Measurements from ENCODE around the gene RIMBP3C. TPM values are rescaled to one million over a fixed set of nuclear protein-coding genes. Genes with fewer than 3 reads are reported as not detected.
"Not testable (repeated sequence)": the region's sequence is repeated elsewhere in the genome, so short reads cannot be mapped to it uniquely, and the experiment has no call there.

The RIMBP3C gene
- total RNA-seq, 1 donor from 2014 or later = under 0.01 TPM

DNA sequence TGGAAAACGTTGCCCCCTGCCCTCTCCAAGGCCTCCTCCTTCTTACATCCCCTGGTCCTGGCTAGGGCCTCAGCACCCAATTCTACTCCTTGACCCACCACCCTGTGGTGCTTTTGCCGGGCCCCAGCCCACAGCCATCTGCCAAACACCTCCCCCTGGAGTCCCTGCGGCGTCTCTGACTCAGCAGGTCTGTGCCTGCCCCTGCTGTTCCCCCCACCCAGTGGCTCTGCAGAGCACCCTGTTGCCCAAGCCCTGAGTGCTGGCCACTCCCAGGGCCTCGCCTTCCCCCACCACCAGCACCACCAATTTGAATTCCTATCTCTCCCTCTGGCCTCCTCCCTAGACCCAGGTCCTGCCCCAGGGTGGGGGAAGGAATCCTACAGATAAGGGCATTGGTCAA, 19.7 kb downstream of the RIMBP3C start:
- not testable (repeated sequence) for DNase-seq (ENCODE audit: low read depth)

GRCh38 chr22:21526705-21527500, 24.4 kb downstream of the RIMBP3C start:
- DNase-seq (ENCODE audit: low read depth) = not testable (repeated sequence)

- not testable (repeated sequence) for DNase-seq (ENCODE audit: low read depth)
Measured at GRCh38 chr22:21516970-21517764, 34.1 kb downstream of the RIMBP3C start.

DNA sequence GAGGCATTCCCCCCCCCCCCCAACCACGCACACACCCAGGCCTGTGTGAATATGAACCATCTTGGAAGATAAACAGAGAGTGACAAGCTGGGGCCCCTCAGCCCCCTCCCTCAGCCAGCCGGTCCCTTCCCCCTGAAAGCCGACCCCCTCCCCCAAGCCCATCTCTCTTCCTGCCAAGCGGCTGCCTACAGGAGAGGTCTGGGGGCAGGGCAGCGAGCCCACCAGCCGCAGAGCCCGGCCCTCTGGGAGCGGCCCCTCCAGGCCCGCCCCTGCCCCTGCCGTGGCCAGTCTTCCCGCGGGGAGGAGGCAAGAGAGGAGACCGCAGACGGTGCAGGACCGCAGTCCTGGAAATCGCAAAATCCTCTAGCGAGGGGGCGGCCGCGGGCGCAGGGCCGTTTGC, 34.7 kb downstream of the RIMBP3C start:
- not testable (repeated sequence) for DNase-seq (ENCODE audit: low read depth)

DNA sequence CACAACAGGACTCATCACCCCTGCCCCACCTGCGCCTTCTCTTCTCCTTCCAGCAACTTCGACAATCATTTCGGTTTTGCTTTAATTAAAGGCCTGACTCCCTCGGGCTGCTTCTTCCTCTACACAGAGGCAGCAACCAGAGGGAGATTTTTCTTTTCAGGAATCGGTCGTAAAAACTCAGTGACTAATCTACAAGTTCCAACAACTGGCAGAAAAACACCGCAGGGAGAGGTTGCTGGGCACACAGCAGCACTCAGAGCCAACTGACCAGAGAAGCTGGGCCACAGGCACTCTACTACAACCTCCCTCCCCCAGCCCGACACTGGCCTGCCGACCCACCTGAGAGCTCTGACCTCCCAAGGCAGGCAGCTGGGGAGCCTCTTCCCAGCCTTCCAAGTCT, 36.0 kb downstream of the RIMBP3C start:
- DNase-seq (ENCODE audit: low read depth) = not testable (repeated sequence)

- not testable (repeated sequence) for DNase-seq (ENCODE audit: low read depth)
Measured at GRCh38 chr22:21514117-21514516, 37.1 kb downstream of the RIMBP3C start.

GRCh38 chr22:21512022-21512421, 39.2 kb downstream of the RIMBP3C start:
- DNase-seq (ENCODE audit: low read depth) = not testable (repeated sequence)

- not testable (repeated sequence) for DNase-seq (ENCODE audit: low read depth)
Measured at GRCh38 chr22:21510397-21510796, 40.9 kb downstream of the RIMBP3C start.

GRCh38 chr22:21499623-21500506, 51.4 kb downstream of the RIMBP3C start:
- DNase-seq (ENCODE audit: low read depth) = not testable (repeated sequence)

DNA sequence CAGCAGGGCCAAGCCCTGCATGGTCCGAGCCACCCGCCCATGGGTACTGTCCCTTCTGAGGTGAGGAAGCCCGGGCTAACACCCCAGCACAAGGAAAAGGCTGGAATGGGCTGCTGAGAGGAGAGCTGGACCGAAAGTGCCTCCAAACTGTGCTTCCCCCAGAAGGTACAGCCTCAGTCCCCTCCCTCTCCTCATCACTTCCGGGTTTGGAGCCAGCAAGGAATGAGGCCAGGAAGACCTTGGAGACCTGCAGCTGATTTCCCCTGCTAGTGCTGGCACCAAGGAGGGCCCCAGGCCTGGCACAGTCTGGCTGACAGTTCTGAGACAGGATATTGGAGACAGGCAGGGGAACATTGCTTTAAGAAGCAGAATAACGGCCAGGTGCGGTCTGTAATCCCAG, 52.8 kb downstream of the RIMBP3C start:
- not testable (repeated sequence) for DNase-seq (ENCODE audit: low read depth)

GRCh38 chr22:21497984-21498383, 53.3 kb downstream of the RIMBP3C start:
- not testable (repeated sequence) for DNase-seq (ENCODE audit: low read depth)

Other genes starting within 250 kb of the RIMBP3C start
- gene RIMBP3B, start 167.7 kb downstream of the RIMBP3C start, total RNA-seq = 0.05 TPM in 1 of 2 replicates, not detected in the other
- gene HIC2, start 134.1 kb downstream of the RIMBP3C start, total RNA-seq = 1.6 and 2.7 TPM in 2 replicates
- 0.17 and 0.35 TPM in 2 replicates for gene TMEM191C, start 84.1 kb downstream of the RIMBP3C start, total RNA-seq
- 34.9 and 38.8 TPM in 2 replicates for gene UBE2L3, start 16.3 kb upstream of the RIMBP3C start, total RNA-seq
- 27.4 and 51.6 TPM in 2 replicates for gene YDJC, start 78.6 kb upstream of the RIMBP3C start, total RNA-seq
- not detected in 2 replicates for gene CCDC116, start 81.3 kb upstream of the RIMBP3C start, total RNA-seq
- 17.0 and 43.9 TPM in 2 replicates for gene SDF2L1, start 90.8 kb upstream of the RIMBP3C start, total RNA-seq
- gene PPIL2, start 114.6 kb upstream of the RIMBP3C start, total RNA-seq = 10.6 and 24.8 TPM in 2 replicates
- gene YPEL1, start 184.3 kb upstream of the RIMBP3C start, total RNA-seq = 1.0 and 3.0 TPM in 2 replicates